Upper lobe of left lung (tissue), 4 donors: ENCODE data around the gene MFN1.

Source experiments
- POLR2A ChIP-seq, 4 donors: fragments of 450-650 bp; IDR thresholded peaks; one replicate each; pipeline ENCODE4 v1.5.1; 2016 to 2017; ENCODE audit warnings: antibody characterized with exemption in 4 of 4, mild to moderate bottlenecking in 2 of 4
- TF ChIP-seq, protein P1 (sequence below), 6 experiments: fragments of 450-650 bp in 4 of 6; fragments of 200-600 bp in 2 of 6; sonication (generic) in 2 of 6; IDR thresholded peaks; one replicate each; pipeline ENCODE4 v1.5.1; 2016 to 2019; ENCODE audit warnings: antibody characterized with exemption in 6 of 6

DNA sequence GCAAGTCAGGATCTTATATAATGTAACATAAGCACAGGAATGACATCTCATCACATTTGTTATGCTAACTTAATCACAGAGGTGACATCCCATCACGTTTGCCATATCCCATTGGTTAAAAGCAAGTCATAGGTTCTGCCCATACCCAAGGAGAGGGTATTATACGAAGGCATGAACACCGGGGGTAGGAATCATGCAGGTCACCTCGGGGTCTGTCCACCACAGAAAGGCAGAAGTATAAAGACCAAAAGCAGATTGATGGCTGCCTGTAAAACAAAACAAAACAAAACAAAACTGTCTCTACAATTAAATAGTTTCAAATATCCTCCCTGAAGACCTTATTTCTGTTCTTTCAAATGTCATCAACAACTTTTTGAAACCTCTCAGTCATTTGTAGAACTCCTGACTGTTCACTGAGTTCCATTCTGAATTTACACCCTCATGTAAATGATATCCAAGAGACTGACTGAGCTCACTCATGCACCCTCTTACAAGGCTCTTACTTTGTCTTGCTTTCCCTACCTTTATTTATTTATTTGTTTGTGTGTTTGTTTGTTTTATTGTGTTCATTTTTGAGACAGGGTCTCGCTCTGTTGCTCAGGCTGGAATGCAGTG is 47.4 kb upstream of the MFN1 start:
- TF ChIP-seq, protein P1, sequence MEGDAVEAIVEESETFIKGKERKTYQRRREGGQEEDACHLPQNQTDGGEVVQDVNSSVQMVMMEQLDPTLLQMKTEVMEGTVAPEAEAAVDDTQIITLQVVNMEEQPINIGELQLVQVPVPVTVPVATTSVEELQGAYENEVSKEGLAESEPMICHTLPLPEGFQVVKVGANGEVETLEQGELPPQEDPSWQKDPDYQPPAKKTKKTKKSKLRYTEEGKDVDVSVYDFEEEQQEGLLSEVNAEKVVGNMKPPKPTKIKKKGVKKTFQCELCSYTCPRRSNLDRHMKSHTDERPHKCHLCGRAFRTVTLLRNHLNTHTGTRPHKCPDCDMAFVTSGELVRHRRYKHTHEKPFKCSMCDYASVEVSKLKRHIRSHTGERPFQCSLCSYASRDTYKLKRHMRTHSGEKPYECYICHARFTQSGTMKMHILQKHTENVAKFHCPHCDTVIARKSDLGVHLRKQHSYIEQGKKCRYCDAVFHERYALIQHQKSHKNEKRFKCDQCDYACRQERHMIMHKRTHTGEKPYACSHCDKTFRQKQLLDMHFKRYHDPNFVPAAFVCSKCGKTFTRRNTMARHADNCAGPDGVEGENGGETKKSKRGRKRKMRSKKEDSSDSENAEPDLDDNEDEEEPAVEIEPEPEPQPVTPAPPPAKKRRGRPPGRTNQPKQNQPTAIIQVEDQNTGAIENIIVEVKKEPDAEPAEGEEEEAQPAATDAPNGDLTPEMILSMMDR (IDR thresholded peaks at IDR 0.05), result no peak
- TF ChIP-seq POLR2A (IDR thresholded peaks at IDR 0.05), result no peak
